ENCODE data around the gene LRRC26.

The LRRC26 gene

GRCh38 chr9:137140151-137141012, 29.5 kb downstream of the LRRC26 start:
- TF ChIP-seq GATA2 (IDR thresholded peaks at IDR 0.05; ENCODE audit: low read depth, low read length) (no peak), GATA3 (IDR thresholded peaks at IDR 0.05; ENCODE audit: low read depth, low read length) (no peak)

DNA sequence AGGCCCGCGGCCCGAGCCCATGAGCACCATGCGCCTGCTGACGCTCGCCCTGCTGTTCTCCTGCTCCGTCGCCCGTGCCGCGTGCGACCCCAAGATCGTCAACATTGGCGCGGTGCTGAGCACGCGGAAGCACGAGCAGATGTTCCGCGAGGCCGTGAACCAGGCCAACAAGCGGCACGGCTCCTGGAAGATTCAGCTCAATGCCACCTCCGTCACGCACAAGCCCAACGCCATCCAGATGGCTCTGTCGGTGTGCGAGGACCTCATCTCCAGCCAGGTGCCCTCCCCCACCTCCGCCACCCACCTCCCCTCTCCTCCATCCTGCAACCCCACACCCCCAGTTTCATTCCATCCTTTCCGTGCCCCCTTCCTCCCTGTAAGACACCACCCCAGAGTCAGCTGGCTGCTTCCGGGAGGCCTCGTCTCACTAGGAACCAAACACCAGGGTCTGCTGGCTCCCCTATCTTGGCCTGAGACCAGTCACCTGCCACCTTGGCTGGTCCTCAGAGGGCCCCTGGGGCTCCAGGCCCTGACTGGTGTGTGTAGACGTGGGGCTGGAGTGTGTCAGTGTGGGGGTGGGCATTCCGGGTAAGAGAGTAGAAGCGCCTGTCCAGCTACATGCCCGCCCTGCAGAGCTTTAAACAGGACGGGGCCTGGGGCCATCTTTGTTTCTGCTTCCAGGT, 30.2 kb downstream of the LRRC26 start:
- TF ChIP-seq GATA2 (IDR thresholded peaks at IDR 0.05; ENCODE audit: low read depth, low read length) (no peak), GATA3 (IDR thresholded peaks at IDR 0.05; ENCODE audit: low read depth, low read length) (no peak)

DNA sequence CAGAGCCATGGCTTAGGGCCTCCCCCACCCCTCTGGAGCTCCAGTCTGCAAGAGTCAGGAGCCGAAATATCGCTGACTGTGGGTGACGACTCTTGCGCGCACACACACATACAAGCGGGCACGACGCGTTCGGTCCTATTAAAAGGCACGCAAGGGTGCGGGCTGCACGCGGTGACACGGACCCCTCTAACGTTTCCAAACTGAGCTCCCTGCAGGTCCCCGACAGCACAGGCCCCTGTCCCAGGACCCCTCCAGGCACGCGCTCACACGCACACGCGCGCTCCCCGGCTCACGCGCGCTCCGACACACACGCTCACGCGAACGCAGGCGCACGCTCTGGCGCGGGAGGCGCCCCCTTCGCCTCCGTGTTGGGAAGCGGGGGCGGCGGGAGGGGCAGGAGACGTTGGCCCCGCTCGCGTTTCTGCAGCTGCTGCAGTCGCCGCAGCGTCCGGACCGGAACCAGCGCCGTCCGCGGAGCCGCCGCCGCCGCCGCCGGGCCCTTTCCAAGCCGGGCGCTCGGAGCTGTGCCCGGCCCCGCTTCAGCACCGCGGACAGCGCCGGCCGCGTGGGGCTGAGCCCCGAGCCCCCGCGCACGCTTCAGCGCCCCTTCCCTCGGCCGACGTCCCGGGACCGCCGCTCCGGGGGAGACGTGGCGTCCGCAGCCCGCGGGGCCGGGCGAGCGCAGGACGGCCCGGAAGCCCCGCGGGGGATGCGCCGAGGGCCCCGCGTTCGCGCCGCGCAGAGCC, 31.0 kb downstream of the LRRC26 start, which contains the start of gene GRIN1:
GRIN1 (plus strand) TSS at position 433 of the 746 bp plus-strand sequence. CDS start 333 bp downstream, outside the sequence.
- no peak for TF ChIP-seq GATA3 (IDR thresholded peaks at IDR 0.05; ENCODE audit: low read depth, low read length)
- no peak for TF ChIP-seq GATA2 (IDR thresholded peaks at IDR 0.05; ENCODE audit: low read depth, low read length)

DNA sequence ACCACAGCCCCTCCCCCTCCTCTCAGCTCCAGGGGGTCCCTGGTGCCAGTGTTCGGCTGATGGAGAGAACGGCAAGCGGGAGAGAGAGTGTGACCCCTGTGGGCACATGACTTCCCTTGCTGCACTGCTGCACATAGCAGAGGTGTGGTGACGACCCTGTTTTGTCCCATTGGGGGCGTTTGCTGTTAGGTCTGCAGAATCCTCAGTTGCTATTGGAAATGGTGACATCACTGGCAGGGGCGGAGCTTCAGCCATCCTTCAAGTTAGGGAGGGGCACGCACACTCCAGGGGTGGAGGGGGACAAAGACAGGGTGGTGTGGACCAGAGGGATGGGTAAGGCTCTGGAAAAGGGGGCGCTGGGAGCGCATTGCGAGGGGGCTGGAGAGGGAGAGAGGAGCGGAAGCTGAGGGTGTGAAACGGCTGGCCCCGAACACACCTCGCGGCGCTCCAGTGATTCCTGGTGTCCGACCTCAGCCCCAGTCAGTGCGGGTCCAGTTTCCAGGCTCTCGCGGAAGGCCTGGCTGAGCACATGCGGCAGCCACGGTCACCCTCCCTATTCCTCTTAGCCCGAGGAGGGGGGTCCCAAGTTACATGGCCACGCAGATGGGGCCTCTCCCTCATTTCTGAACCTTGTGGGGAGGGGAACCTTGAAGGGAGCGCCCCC, 31.7 kb downstream of the LRRC26 start:
- no peak for TF ChIP-seq GATA2 (IDR thresholded peaks at IDR 0.05; ENCODE audit: low read depth, low read length)
- no peak for TF ChIP-seq GATA3 (IDR thresholded peaks at IDR 0.05; ENCODE audit: low read depth, low read length)

DNA sequence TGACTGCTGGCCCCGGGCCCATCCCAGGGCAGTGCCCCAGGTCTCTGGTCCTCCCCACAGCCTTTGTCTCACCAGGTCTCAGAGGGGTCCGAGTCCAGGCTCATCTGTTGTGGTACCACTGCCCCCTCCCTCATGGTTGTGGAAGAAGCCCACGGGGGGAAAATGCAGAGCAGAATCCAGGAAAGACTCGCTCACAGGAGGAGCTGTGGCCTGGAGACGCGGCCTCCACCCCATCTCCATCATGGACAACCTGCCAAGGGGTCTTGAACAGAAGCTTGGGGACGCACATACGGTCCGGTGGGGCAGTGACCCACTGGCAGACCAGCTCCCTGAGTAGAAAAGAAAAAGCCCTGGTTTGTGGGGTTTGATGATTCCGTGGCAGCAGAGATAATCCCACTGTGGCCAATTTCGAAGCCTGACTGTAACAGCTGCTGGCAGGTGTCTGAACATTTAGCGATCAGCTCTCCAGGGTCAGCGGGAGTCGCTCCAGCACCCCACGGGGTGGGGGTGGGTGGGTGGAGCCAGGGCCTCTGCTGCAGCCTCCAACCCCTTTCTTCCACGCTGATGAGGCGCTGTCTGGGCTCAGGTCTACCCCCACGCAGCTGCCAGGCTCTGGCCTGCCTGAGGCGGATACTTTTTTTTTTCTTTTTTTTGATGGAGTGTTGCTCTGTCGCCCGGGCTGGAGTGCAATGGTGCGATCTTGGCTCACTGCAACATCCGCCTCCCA, 32.8 kb downstream of the LRRC26 start:
- TF ChIP-seq GATA3 (IDR thresholded peaks at IDR 0.05; ENCODE audit: low read depth, low read length), result no peak
- TF ChIP-seq GATA2 (IDR thresholded peaks at IDR 0.05; ENCODE audit: low read depth, low read length), result no peak

DNA sequence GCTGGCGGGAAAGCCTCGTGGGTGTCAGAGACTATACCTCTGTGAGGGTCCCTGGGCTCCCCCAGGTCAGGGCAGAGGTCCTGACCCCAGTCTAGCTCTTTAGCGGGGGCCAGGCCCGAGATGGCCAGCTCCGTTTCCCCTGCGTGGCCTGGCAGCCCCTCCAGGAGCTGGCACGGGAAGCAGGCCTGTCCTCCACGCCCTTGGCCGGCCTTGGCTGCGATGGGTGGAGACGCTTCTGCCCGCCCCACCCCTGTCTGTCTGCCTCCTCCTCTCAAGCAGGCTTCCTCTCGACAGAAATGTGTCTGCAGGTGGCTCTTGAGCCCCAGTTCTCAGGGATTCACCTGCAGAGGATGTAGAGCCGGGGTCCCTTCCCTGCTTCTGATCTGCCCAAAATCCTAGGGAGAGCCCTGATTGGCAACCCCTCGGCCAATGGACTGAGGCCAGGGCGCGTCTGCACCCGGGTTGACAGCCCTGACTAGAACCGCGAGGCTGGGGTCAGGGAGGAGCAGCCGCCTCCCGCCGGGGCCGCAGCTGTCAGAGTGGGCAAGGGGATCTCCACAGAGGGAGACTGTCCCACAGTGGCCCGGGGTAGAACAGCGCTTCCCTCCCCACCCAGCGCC, 33.5 kb downstream of the LRRC26 start:
- TF ChIP-seq GATA3 (IDR thresholded peaks at IDR 0.05; ENCODE audit: low read depth, low read length), result no peak
- TF ChIP-seq GATA2 (IDR thresholded peaks at IDR 0.05; ENCODE audit: low read depth, low read length), result no peak

- TF ChIP-seq GATA3 (IDR thresholded peaks at IDR 0.05; ENCODE audit: low read depth, low read length), result no peak
- TF ChIP-seq GATA2 (IDR thresholded peaks at IDR 0.05; ENCODE audit: low read depth, low read length), result no peak
Measured at GRCh38 chr9:137134191-137134590, 35.7 kb downstream of the LRRC26 start.

DNA sequence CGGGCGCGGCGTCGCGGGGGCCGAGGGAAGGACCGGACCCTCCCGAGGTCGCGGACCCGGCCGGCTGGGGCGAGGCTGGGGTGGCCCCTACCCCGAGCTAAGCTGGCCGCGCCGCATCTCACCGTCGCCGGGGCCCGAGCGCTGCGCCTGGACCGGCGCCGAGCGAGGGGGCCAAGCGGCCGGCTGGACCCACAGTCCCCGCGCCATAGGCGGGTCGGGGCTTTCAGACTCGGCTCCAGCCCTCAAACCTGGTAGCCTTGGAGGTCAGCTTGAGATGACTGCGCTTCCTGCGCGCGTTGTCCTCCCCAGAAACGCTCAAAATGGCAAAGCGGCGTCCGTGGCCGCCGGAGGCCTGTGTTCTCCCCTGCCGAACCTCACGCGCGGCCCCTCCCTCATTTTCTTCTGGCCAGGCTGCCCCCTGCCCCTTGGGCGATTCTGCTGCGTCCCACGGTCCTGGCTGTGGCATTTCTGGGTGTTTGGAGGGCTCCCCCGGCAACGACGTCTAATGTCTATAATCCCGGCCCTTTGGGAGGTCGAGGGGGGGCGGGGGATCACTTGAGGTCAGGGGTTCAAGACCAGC, 39.6 kb downstream of the LRRC26 start:
- TF ChIP-seq GATA3 (IDR thresholded peaks at IDR 0.05; ENCODE audit: low read depth, low read length), result no peak
- TF ChIP-seq GATA2 (IDR thresholded peaks at IDR 0.05; ENCODE audit: low read depth, low read length), result no peak

DNA sequence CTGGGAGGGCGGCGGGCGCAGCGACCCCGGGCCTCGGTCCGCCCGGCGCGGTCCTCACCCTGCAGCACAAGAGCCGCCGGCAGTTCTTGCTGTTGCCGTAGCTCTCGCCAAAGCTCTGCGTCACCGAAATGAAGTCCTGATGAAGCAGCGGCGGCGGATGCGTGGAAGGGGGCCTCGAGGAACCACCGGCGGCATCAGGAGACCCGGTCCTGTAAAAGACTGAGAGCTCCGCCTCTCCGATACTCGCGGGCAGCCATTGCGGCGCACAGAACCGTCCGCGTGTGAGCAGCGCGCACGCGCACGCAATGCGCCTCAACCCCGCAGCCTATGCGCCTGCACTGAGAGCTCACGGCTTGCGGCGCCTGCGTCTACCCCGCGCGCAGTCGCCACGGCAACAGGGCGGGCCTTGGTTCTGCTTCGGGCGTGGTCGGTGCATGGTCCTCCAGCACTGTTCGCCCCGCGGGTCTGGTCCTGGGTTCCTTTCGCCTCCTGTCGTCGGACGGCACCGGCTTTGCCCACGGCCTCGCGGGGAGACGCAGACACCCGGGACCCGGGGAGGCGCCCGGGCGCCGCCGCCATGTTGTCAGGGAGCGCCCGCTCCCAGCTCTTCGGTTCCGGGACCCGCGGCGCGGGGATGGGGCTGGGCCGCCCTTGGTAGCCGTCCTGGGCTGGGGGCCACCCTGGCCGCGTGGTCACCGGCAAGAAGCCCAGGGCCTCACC, 40.2 kb downstream of the LRRC26 start:
- no peak for TF ChIP-seq GATA2 (IDR thresholded peaks at IDR 0.05; ENCODE audit: low read depth, low read length)
- no peak for TF ChIP-seq GATA3 (IDR thresholded peaks at IDR 0.05; ENCODE audit: low read depth, low read length)

- TF ChIP-seq GATA3 (IDR thresholded peaks at IDR 0.05; ENCODE audit: low read depth, low read length), result no peak
- no peak for TF ChIP-seq GATA2 (IDR thresholded peaks at IDR 0.05; ENCODE audit: low read depth, low read length)
Measured at GRCh38 chr9:137128862-137129455, 40.9 kb downstream of the LRRC26 start.

DNA sequence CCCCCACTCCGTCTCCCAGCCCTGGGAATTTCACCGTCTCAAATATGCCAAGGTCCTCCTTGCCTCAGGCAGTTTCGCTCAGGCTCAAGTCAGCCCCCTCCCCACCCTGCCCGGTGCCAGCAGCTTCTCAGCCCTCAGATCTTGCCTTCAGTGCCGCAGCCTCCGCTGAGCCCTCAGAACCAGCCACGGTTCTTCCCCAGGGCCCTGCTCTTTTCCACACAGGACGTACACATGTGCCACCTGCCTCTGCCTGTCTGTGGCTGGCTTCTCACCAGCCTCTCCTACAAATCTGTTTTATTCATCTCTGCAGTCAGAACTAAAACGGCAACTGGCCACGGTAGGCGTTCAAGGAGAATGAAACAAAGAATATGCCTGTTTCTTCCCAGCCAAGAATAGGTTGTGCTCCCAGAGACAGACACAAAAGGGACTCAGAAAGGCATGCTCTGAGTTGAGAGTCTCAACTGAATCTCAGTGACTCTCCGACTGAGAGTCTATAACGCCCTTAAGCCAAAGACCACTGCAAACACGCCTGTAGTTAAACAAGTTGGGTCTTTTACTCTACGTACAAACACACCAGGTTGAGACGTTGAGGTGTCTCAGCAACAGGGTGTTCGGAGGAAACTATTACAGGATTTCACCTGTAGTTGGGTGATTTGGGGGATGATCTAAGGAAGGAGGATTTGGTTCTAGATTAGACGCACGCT, 41.5 kb downstream of the LRRC26 start:
- TF ChIP-seq GATA2 (IDR thresholded peaks at IDR 0.05; ENCODE audit: low read depth, low read length) (no peak), GATA3 (IDR thresholded peaks at IDR 0.05; ENCODE audit: low read depth, low read length) (no peak)
